ENCODE results near the gene VPS25. TPM values are rescaled to one million over a fixed set of nuclear protein-coding genes. Genes with fewer than 3 reads are reported as not detected.
A peak's percentile ranks its signal among the peaks of the same experiment; 100 is the strongest.

The VPS25 gene
- total RNA-seq, 1 experiment from 2014 or later = 37.7 TPM

- in situ Hi-C loops (cut with HindIII; ENCODE audit: low pct_unique_long_range_greater_than_20kb, low sequenced_read_pairs) = no loop called here
- POLR2A ChIA-PET = no interaction called here
- CTCF ChIA-PET = interaction anchor here (0.6 kb wide), 1 partner anchor 180 kb away, joined by 5 read pairs; no protein-coding TSS in a partner anchor
- Histone ChIP-seq H3K27me3 (ENCODE audit: control insufficient read depth, insufficient read depth, low read length) (no peaks in the 10 kb centered on the region), H3K4me3 (ENCODE audit: low read depth in 2 of 2, low read length in 2 of 2) (peak overlapping the region in 1 of 2 experiments; percentile 56; a peak in 1 of 4 replicates), H3K27ac (ENCODE audit: low read length) (no peak overlapping the region), H3K9me3 (ENCODE audit: control insufficient read depth, insufficient read depth, low read depth, low read length) (no peaks in the 10 kb centered on the region), H3K4me1 (ENCODE audit: control insufficient read depth, insufficient read depth, low read length) (peaks cover 23% of the 10 kb centered on the region), H3K36me3 (ENCODE audit: control insufficient read depth, insufficient read depth, low read length) (no peaks in the 10 kb centered on the region)
- ATAC-seq (0 out of 2 replicates have a peak, but pooled peaks have one; percentile 1), DNase-seq (ENCODE audit: low read depth, low spot score) (no peak)
- BruUV-seq (replicated peaks) = no TSS peak
- TF ChIP-seq POLR2AphosphoS5 (IDR thresholded peaks at IDR 0.05; ENCODE audit: low read depth, low read length) (no peak), REST (IDR thresholded peaks at IDR 0.05; ENCODE audit: insufficient read depth in 1 of 2, low read depth in 2 of 2, low read length in 1 of 2) (no peak), CTCF (IDR thresholded peaks at IDR 0.05) (no peak), SIN3A (IDR thresholded peaks at IDR 0.05; ENCODE audit: borderline replicate concordance, insufficient read depth, low read depth, low read length) (no peak), TCF7L2 (IDR thresholded peaks at IDR 0.05; ENCODE audit: low read depth, low read length) (no peak)
- intact Hi-C loops (cut with micrococcal nuclease; ENCODE audit: unreplicated experiment) = no loop called here
Measured at GRCh38 chr17:42779304-42779935, 6.2 kb downstream of the VPS25 start.

GRCh38 chr17:42779936-42780850, 6.9 kb downstream of the VPS25 start, which contains the start of gene WNK4:
Gene WNK4 (plus strand): TSS chr17:42780610. CDS start chr17:42780699, 89 bp downstream.
- Histone ChIP-seq H3K27me3 (ENCODE audit: control insufficient read depth, insufficient read depth, low read length) (no peaks in the 10 kb centered on the region), H3K9me3 (ENCODE audit: control insufficient read depth, insufficient read depth, low read depth, low read length) (no peaks in the 10 kb centered on the region), H3K27ac (ENCODE audit: low read length) (no peak within 1 kb of the TSS), H3K4me1 (ENCODE audit: control insufficient read depth, insufficient read depth, low read length) (peaks cover 21% of the 10 kb centered on the region), H3K4me3 (ENCODE audit: low read depth in 2 of 2, low read length in 2 of 2) (peak within 1 kb of the TSS; percentile 48 to 56), H3K36me3 (ENCODE audit: control insufficient read depth, insufficient read depth, low read length) (no peaks in the 10 kb centered on the region)
- POLR2A ChIA-PET = no interaction called here
- in situ Hi-C loops (cut with HindIII; ENCODE audit: low pct_unique_long_range_greater_than_20kb, low sequenced_read_pairs) = no loop called here
- CTCF ChIA-PET = interaction anchor here (2.3 kb wide), 1 partner anchor 17 kb away, joined by 5 read pairs; no protein-coding TSS in a partner anchor
- ATAC-seq (peak; percentile 90), DNase-seq (ENCODE audit: low read depth, low spot score) (no peak)
- intact Hi-C loops (cut with micrococcal nuclease; ENCODE audit: unreplicated experiment) = no loop called here
- no TSS peak for BruUV-seq (replicated peaks)
- TF ChIP-seq POLR2AphosphoS5 (IDR thresholded peaks at IDR 0.05; ENCODE audit: low read depth, low read length) = no peak
- no peak for TF ChIP-seq CTCF (IDR thresholded peaks at IDR 0.05)
- TF ChIP-seq TCF7L2 (IDR thresholded peaks at IDR 0.05; ENCODE audit: low read depth, low read length) = no peak
- TF ChIP-seq REST (IDR thresholded peaks at IDR 0.05; ENCODE audit: insufficient read depth in 1 of 2, low read depth in 2 of 2, low read length in 1 of 2) = no peak
- no peak for TF ChIP-seq SIN3A (IDR thresholded peaks at IDR 0.05; ENCODE audit: borderline replicate concordance, insufficient read depth, low read depth, low read length)

Data from Panc1 (cell line).